Measurements from ENCODE around the gene SMYD3.

Gene SMYD3

DNA sequence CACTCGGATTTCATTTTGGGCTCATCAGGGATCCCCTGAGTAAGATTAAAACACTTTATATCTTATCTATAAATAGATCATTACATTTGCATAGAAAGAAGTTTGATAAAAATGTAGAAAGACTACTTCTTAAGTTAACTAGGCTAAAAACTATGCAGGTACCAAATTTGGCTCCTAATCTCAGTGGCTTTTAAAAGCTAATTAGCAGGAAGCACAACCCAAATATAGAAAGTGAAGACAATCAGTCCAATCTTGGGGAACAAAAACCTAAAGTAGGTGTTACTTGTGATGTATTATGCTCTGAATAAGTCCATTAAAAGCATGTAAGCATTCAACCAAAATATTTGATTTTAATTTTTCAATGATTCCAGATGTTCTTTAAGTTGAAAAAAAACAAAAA is 35.4 kb downstream of the SMYD3 start:
- in situ Hi-C loops (cut with MboI; ENCODE audit: low sequenced_read_pairs): loop anchor here (25.0 kb wide), 1 partner anchor 1334 kb away; no protein-coding TSS in a partner anchor

DNA sequence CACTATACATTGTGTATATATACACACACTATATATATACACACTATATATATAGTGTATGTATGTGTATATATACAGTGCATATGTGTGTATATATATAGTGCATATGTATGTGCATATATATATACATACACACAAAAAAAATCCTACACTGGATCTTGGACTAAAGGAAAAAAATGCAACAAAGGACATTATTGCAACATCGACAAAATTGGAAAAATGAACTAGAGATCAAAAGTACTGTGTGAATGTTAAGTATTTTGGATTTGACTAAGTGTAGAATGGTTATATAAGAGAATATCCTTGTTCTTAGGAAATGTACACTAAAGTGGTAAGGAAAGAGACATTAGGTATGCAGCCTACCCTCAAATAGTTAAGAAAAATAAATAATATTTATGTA is 36.5 kb downstream of the SMYD3 start:
- in situ Hi-C loops (cut with MboI; ENCODE audit: low sequenced_read_pairs): loop anchor here (25.0 kb wide), 1 partner anchor 1333 kb away; no protein-coding TSS in a partner anchor

DNA sequence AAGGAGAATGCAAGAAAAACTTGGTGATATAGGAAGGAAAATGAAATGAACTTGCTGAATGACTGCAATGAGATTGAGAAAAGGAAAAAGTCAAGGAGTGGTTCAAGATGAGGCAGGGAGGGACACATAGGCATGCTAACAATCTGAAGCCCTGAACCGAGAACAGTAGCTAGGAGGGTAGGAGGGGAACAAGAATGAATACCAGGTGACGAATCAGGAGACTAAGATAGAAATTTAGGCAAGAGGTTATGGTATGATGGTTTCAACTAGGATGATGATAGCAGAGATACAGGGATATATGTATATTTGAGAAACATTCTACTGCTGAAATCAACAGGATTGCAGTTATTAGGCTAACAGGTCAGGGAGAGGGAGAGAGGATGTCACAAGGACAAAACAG is 44.1 kb downstream of the SMYD3 start:
- in situ Hi-C loops (cut with MboI; ENCODE audit: low sequenced_read_pairs): loop anchor here (25.0 kb wide), 1 partner anchor 1326 kb away; no protein-coding TSS in a partner anchor

DNA sequence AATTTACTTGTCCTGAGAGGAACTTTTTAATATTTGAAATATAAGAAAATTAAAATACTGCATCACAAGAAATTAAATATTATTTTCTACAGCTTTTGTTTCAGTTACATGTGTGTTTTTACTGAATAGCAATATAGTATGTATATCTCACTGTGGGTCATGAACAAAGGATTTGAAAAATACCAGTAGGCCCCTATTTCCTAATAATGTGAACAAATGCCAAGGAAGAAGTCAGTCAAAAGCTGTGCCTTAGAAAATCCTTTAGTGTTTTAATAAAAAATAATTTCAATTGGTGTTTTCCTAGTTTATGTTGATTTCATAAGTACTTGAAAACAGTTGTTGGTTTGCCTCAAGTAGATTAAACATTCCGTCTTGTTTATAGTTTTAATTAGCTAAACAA is 46.7 kb downstream of the SMYD3 start:
- in situ Hi-C loops (cut with MboI; ENCODE audit: low sequenced_read_pairs): loop anchor here (25.0 kb wide), 1 partner anchor 1323 kb away; no protein-coding TSS in a partner anchor

DNA sequence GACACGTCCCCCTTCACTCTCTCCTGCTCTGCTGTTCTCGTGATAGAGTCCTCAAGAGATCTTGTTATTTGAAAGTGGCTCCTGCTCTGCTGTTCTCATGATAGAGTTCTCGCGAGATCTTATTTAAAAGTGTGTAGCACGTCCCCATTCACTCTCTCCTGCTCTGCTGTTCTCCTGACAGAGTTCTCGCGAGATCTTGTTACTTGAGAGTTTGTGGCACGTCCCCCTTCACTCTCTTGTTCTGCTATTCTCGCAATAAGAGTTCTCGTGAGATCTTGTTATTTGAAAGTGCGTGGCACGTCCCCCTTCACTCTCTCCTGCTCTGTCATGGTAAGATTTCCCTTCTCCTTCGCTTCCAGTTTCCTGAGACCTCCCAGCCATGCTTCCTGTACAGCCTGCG is 47.9 kb downstream of the SMYD3 start:
- in situ Hi-C loops (cut with MboI; ENCODE audit: low sequenced_read_pairs): loop anchor here (10.0 to 25.0 kb wide), 2 partner anchors 444 to 1322 kb away; no protein-coding TSS in a partner anchor

DNA sequence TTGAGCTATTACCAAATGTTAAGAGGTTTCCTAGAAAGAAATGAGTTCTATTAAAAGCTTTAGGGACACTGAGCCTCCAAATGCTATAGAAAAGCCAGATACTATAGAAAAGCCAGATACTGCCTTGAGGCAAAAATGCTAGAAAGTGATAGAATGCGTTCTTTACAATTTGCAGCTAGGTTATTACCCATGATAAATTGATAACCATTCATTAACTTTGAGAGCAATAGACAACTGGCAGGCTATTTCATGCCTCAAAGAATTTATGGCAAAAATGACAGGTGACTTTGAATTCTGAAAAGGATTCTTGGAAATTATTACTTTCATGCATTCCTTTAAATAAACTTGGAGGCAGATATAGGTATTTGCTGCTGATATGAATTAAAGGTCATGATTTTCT is 51.6 kb downstream of the SMYD3 start:
- in situ Hi-C loops (cut with MboI; ENCODE audit: low sequenced_read_pairs): loop anchor here (10.0 to 25.0 kb wide), 2 partner anchors 441 to 1318 kb away; no protein-coding TSS in a partner anchor

DNA sequence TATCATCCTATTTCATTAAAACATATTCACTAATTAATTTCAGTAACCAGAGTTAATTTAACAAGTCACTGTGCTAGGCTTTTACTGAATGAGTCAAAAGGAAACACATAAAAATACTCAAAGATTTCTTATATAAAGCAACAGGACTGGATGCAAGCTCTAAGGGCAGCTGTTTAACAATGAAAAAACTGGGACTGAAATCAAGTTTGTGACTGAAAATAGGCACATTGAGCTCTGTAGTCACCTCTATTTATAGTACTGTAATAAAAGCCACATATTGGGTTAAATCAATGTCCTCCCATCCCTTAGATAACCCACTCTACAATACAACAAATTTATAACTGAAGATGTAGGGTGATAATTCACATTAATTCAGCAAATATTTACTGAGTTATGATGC is 52.4 kb downstream of the SMYD3 start:
- in situ Hi-C loops (cut with MboI; ENCODE audit: low sequenced_read_pairs): loop anchor here (10.0 to 25.0 kb wide), 2 partner anchors 440 to 1317 kb away; no protein-coding TSS in a partner anchor

DNA sequence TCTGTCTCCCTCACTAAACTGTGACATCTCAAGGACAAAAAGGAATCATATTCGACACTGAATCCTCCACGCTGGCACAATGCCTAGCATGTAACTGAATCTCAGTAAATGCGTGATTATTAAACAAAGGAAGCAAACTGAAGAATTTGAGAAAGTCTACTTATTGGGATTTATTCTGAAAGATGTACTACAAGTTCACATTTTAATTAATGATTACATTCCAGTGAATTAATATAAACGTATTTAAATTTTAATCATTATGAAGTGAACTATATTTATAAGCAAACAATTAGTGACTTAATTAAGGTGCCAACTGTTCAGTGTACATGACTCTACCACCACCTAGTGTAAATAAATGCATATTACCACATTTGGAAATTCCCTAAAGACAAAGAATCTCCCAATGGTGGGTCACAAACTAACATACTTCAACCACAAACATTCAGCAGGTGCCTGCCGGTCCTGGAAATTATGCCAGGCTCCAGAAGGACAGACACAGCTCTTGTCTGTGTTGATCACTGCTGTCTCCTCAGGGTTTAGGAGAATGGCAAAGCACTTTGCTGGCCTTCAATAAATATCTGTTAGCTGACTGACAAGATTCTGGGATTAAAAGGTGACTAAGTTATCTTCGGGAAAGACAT is 56.3 kb downstream of the SMYD3 start:
- in situ Hi-C loops (cut with MboI; ENCODE audit: low sequenced_read_pairs): loop anchor here (10.0 to 25.0 kb wide), 2 partner anchors 436 to 1313 kb away; no protein-coding TSS in a partner anchor

DNA sequence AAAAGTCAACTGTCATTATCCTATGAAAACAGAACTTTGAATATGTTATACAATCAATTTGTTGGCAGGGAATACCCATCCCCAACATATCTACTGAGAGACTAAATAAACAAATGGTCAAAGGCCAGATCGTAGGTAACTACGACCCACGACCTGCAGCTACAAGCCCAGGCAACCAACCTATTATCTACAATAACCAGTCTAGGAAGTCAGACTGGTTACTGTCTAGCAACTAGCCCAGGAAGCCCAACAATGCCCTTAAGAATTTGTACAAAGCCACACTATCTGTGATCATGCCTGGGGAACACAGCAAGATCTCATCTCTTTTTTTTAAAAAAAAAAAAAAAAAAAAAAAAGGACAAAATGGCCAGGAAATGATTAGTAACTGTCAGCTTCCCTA is 58.7 kb downstream of the SMYD3 start:
- in situ Hi-C loops (cut with MboI; ENCODE audit: low sequenced_read_pairs): no loop called here

DNA sequence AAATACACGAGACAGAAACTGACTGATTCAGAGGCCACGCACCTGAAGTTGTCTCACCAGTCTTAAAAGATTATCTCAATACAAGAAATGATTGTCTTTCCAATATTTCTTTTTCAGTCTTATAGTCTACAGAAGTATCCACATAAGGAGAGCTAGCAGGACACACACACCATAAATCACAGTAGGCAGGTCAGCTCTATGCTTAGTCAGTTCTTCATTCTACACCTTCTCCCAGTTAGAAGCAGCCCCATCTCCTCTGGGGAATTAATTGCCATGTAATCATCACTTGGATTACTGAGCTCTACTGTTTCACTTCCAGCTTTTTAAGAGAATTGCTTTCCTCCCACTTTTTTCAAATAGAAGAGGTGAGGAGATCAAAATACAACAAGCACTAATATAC is 59.6 kb downstream of the SMYD3 start:
- in situ Hi-C loops (cut with MboI; ENCODE audit: low sequenced_read_pairs): no loop called here

DNA sequence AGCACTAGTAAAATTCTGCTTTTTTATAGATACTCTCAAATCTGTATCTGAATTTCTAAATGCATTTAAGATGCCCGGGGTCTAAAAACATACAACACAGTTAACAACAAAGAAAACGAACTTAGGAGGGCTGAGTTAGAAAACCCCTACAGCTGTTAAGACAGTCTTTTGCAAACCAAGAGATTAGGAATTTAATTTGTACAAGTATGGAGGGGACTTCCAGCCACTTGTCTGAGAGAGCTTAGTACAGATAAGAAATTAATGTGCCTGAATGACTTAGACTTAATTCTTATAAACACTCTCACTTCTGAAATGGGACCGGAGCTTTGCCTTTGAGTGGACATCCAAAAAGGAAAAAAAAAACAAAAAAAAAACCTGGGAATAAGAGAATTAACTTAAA is 61.6 kb downstream of the SMYD3 start:
- in situ Hi-C loops (cut with MboI; ENCODE audit: low sequenced_read_pairs): no loop called here

DNA sequence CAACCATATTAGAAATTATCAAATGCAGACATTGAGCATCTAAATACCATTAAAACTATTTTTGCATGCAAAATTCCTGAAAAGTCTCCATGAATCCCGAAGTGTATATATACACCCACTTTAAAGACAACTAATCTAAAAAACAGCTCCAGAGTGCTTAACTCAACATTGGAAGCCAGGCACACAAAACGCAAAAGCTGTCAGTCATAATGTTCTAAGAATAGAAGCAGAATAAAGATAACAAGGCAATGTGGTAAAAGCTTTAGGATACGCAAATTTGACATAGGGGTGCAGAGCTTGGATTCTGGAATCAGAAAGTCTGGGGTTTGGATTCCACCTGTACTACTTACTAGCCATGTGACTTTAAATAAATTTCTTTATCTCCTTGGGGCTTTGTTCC is 62.5 kb downstream of the SMYD3 start:
- in situ Hi-C loops (cut with MboI; ENCODE audit: low sequenced_read_pairs): no loop called here

DNA sequence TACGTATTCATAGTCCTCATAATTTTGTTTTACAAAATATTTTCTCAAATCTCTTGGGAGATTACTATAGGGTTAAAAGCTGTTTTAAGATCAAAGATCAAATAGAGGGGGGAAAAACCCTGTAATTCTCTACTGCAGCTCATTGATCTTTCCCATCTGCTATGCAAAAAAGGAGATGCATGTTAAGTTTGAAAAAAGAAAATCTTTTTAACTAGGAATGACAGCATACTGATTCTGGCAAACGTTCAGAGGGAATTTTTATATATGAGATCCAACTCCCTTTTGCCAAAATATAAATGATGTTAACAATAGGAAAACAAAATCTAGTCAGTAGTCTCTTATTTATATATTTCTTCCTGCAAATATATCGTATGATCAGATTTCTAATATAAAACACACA is 69.1 kb downstream of the SMYD3 start:
- in situ Hi-C loops (cut with MboI; ENCODE audit: low sequenced_read_pairs): no loop called here

DNA sequence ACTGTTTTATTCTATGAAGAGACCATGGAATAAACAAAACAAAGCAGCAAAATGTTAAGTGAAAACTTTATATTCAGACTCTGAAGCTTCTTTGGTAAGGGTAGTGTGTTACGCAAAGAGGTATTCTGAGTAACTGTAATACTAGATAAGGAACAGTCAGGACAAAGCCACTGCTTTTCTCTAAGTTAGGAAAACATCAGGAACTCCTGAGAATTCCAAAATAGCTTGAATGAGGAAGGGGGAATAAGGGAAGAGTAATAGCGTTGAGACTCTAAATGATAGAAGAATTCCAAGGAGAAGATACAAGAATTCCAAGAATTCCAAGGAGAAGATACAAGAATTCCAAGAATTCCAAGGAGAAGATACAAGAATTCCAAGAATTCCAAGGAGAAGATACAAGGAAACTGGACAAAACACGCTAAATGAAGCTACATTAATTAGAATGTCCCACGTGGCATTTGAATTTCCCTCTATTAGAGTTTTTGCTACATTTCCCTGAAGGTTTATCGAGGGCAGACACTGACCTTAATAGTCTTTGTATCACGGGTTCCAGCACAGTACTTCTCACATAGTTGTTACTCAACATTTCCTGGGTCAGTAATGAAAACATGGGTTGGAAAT is 71.5 kb downstream of the SMYD3 start:
- in situ Hi-C loops (cut with MboI; ENCODE audit: low sequenced_read_pairs): no loop called here

DNA sequence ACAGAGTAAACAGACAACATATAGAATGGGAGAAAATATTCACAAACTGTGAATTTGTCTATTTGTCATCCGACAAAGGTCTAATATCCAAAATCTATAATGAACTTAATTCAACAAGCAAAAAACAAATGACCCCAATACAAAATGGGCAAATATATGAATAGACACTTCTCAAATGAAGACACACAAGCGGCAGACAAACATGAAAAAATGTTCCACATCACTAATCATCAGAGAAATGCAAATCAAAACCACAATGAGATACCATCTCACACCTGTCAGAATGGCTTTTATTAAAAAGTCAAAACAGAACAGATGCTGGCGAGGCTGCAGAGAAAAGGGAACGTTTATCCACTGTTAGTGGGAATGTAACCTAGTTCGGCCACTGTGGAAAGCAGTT is 72.7 kb downstream of the SMYD3 start:
- in situ Hi-C loops (cut with MboI; ENCODE audit: low sequenced_read_pairs): no loop called here

DNA sequence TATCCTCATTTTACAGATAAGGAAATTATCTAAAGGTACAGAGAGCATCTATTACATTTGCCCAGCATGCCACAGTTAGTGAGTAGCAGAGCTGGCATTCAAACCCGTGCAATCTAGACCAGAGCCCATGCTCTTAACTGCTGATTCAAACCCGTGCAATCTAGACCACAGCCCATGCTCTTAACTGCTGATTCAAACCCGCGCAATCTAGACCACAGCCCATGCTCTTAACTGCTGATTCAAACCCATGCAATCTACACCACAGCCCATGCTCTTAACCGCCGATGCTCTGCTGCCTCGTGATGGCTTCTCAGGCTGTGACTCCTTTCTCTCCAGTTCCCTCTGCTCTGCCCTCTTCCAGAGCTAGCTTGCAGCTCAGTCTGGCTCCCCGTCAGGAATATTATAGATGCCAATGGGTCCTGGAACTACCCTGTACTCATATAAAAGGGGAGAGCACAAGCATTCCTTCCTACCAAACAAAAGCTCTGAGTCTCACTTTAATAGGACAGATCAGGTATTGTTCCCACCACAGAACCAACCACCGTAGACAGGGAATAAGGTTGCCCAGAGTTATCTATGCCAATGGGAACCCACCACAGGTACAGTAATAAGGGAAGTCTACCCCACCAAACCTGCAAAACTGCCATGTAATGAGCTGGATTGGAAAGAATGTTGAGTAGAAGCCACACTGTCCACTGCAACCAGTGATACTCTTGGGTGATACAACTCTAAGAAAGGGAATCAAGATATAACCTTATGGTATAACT is 78.4 kb downstream of the SMYD3 start:
- in situ Hi-C loops (cut with MboI; ENCODE audit: low sequenced_read_pairs): no loop called here

DNA sequence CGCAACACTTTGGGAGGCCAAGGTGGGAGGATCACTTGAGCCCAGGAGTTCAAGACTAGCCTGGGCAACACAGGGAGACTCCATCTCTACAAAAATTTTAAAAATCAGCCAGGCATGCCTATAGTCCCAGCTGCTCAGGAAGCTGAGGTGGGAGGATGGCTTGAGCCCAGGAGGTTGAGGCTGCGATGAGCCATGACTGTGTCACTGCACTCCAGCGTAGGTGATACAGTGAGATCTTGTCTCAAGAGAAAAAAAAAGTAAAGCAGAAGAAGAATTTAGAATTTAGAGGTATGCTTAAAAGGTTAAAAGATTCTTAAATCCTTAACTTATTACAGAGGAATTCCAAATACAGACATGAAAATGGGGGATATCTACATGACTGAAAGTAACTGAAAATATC is 79.5 kb downstream of the SMYD3 start:
- in situ Hi-C loops (cut with MboI; ENCODE audit: low sequenced_read_pairs): no loop called here

DNA sequence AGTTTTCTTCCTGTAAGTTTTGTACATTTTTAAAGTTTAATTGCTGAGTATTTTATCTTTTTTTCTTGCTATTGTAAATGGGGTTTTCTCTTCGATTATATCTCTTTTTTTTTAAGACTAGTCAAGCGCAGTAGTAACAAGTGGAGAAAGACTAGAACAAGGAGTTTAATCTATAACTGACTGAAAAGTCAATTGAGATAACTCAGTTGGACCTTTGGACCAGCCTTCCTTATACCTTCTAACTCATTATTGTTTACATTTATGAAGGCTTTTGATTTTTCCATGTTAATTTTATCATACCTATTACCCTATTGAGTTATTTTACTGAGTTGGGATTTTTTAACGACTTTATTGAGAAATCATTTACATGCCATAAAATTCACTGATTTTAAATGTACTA is 81.2 kb downstream of the SMYD3 start:
- in situ Hi-C loops (cut with MboI; ENCODE audit: low sequenced_read_pairs): no loop called here

DNA sequence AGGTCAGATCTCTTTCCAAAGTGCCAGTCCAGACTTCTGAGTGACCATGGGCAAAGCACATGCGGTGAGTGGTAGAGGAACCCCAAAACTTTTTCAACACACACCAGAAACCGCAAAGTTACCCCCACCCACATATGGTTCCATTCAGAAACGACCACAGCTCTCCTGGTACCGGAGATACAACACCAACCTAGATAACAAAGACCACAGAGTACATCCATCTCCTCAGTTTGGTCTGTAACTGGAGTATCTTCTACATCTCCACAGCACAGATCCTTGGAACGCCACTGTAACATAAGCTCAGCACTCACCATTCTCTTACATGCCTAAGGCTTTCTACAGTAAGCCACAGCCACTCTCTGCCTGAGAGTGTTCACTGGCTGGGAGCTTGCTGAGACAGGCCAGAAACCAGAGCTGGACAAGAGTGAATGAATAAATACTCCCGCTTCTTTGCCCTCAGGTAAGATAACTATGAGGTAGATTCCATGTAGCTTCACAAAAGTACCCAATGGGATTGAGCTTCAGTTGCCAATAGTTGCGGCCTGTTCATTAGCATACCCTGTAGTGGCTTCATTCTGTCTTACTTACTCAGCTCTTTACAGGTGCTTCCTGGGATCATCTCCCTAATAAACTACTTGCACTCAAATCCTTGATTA is 81.8 kb downstream of the SMYD3 start:
- in situ Hi-C loops (cut with MboI; ENCODE audit: low sequenced_read_pairs): no loop called here

DNA sequence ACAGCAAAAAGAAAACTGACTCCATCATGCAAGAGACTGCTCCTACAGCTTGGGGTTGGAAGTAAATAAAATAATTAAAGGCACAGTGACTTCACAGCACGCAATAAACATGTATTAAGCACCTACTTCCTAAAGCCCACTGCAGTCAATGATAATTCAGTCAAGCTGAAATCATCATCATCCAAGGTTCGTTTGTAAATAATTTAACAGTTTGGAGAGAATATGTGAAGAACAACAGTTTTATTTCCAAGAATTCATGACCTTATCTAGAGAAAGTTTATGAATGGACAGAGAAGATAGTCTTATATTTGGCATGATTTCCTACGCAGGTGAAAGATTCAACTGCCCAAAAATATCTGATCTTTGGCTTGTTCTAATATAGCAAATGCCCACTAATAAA is 86.8 kb downstream of the SMYD3 start:
- in situ Hi-C loops (cut with MboI; ENCODE audit: low sequenced_read_pairs): no loop called here

Data from HL-60/S4 treated with phorbol 12-myristate 13-acetate at 8.2 ng/mL for 4 days and 3 days (cell line).